Panc1 (cell line): ENCODE data around the gene MGAT4C. TPM values are rescaled to one million over a fixed set of nuclear protein-coding genes. Genes with fewer than 3 reads are reported as not detected.
"Not testable (repeated sequence)": the region's sequence is repeated elsewhere in the genome, so short reads cannot be mapped to it uniquely, and the experiment has no call there.

ENCODE experiments used
- ATAC-seq: fragments of 200-7000 bp; cut with Tn5 transposase; 2 replicates; pipeline ENCODE4 v1.9.1; 2020; ENCODE audit warnings: mild to moderate bottlenecking, moderate library complexity
- BruUV-seq: library from RNA; stranded (reverse); fragments of 400-500 nt; replicated peaks from 2 replicates; lab custom pipeline; 2021; lab: Mats Ljungman, UMichigan
- CTCF ChIA-PET: fragments of 300-600 bp; sonication (Branson Sonifier 250); formaldehyde crosslinking; loops from one replicate; lab custom pipeline; 2022; ENCODE audit warnings: antibody characterized with exemption; lab: Charles Lee
- POLR2A ChIA-PET: fragments of 300-600 bp; sonication (Branson Sonifier 250); formaldehyde crosslinking; loops from one replicate; lab custom pipeline; 2022; ENCODE audit warnings: antibody characterized with exemption; lab: Charles Lee
- DNase-seq: peaks from one replicate; pipeline ENCODE4 v3.0.0-alpha.2; 2010; ENCODE audit warnings: low read depth, low spot score
- H3K27ac ChIP-seq: 2 replicates; pipeline ENCODE4 v1.5.1; 2011; ENCODE audit warnings: mild to moderate bottlenecking, low read length, inconsistent platforms
- H3K27me3 ChIP-seq: fragments of 200-500 bp; sonication (Bioruptor generic); 2 replicates; pipeline ENCODE4 v1.6.0; 2014; ENCODE audit warnings: low read length, inconsistent platforms; ENCODE audit not compliant: control insufficient read depth, insufficient read depth
- H3K36me3 ChIP-seq: fragments of 200-500 bp; sonication (Bioruptor generic); 2 replicates; pipeline ENCODE4 v1.5.1; 2014; ENCODE audit warnings: inconsistent platforms, mild to moderate bottlenecking, low read length, moderate library complexity; ENCODE audit not compliant: control insufficient read depth, insufficient read depth
- H3K4me1 ChIP-seq: 2 replicates; pipeline ENCODE4 v1.5.1; 2011; ENCODE audit warnings: inconsistent platforms, mild to moderate bottlenecking, low read length, moderate library complexity; ENCODE audit not compliant: control insufficient read depth, insufficient read depth
- H3K4me3 ChIP-seq, 2 experiments: 2 replicates each; pipeline ENCODE4 v1.5.1; 2011 to 2012; ENCODE audit warnings: low read depth in 2 of 2, low read length in 2 of 2, mild to moderate bottlenecking in 2 of 2, inconsistent platforms in 1 of 2, moderate library complexity in 1 of 2
- H3K9me3 ChIP-seq: fragments of 200-500 bp; sonication (Bioruptor generic); 2 replicates; pipeline ENCODE4 v1.5.1; 2014; ENCODE audit warnings: low read depth, mild to moderate bottlenecking, inconsistent platforms, low read length, moderate library complexity; ENCODE audit not compliant: control insufficient read depth, insufficient read depth
- CTCF ChIP-seq: fragments of 450-650 bp; IDR thresholded peaks from 2 replicates; pipeline ENCODE4 v1.5.1; 2017; ENCODE audit warnings: mild to moderate bottlenecking
- POLR2AphosphoS5 ChIP-seq: IDR thresholded peaks from 2 replicates; pipeline ENCODE4 v1.6.1; 2012; ENCODE audit warnings: mild to moderate bottlenecking, low read depth, low read length, moderate library complexity
- REST ChIP-seq, 2 experiments: IDR thresholded peaks; 2 replicates each; pipeline ENCODE4 v1.6.1; 2011 to 2012; ENCODE audit warnings: low read depth in 2 of 2, control low read depth in 1 of 2, low read length in 1 of 2, mild to moderate bottlenecking in 1 of 2, moderate library complexity in 1 of 2; ENCODE audit not compliant: insufficient read depth in 1 of 2
- SIN3A ChIP-seq: IDR thresholded peaks from 2 replicates; pipeline ENCODE4 v1.6.1; 2012; ENCODE audit warnings: low read depth, mild to moderate bottlenecking, low read length, moderate library complexity, borderline replicate concordance; ENCODE audit not compliant: insufficient read depth
- TCF7L2 ChIP-seq: IDR thresholded peaks from 2 replicates; pipeline ENCODE4 v1.6.1; 2011; ENCODE audit warnings: mild to moderate bottlenecking, low read depth, low read length, inconsistent platforms
- in situ Hi-C: cut with HindIII; loops from 2 replicates; pipeline ENCODE4 v1.10.0; 2016; ENCODE audit warnings: low sequenced_read_pairs, low pct_unique_long_range_greater_than_20kb
- intact Hi-C: fragments of 100-400 bp; cut with micrococcal nuclease; formaldehyde crosslinking; loops from one replicate; pipeline ENCODE4 v1.10.0; 2022; ENCODE audit not compliant: unreplicated experiment
- total RNA-seq: library from RNA; stranded (reverse); gene quantifications from one replicate; pipeline ENCODE4 v1.2.1, GENCODE V29; 2021; ENCODE audit not compliant: unreplicated experiment

MGAT4C gene
- total RNA-seq, 1 experiment from 2014 or later = not detected

- in situ Hi-C loops (no loop called here), intact Hi-C loops (no loop called here)
- ChIA-PET CTCF (no interaction called here), POLR2A (no interaction called here)
- TF ChIP-seq SIN3A = no peak
- TF ChIP-seq TCF7L2 = no peak
- TF ChIP-seq REST (IDR thresholded peaks at IDR 0.05; ENCODE audit: insufficient read depth in 1 of 2, low read depth in 2 of 2, low read length in 1 of 2) = no peak
- TF ChIP-seq CTCF = no peak
- no peak for TF ChIP-seq POLR2AphosphoS5
- Histone ChIP-seq H3K27me3 (no peaks in the 10 kb centered on the region), H3K27ac (no peak overlapping the region), H3K9me3 (no peaks in the 10 kb centered on the region), H3K4me1 (no peaks in the 10 kb centered on the region), H3K36me3 (no peaks in the 10 kb centered on the region), H3K4me3 (no peak overlapping the region)
- no peak for DNase-seq
- no peak for ATAC-seq
- BruUV-seq = no TSS peak
Observed at GRCh38 chr12:86134561-86134960, 121.6 kb downstream of the MGAT4C start.

GRCh38 chr12:86126900-86127299 is 129.3 kb downstream of the MGAT4C start:
- BruUV-seq, ATAC-seq, intact Hi-C loops, H3K4me3 ChIP-seq, H3K27ac ChIP-seq, H3K36me3 ChIP-seq, H3K27me3 ChIP-seq, DNase-seq, POLR2A ChIA-PET, H3K4me1 ChIP-seq, in situ Hi-C loops, CTCF ChIA-PET, H3K9me3 ChIP-seq: not testable (repeated sequence)

DNA sequence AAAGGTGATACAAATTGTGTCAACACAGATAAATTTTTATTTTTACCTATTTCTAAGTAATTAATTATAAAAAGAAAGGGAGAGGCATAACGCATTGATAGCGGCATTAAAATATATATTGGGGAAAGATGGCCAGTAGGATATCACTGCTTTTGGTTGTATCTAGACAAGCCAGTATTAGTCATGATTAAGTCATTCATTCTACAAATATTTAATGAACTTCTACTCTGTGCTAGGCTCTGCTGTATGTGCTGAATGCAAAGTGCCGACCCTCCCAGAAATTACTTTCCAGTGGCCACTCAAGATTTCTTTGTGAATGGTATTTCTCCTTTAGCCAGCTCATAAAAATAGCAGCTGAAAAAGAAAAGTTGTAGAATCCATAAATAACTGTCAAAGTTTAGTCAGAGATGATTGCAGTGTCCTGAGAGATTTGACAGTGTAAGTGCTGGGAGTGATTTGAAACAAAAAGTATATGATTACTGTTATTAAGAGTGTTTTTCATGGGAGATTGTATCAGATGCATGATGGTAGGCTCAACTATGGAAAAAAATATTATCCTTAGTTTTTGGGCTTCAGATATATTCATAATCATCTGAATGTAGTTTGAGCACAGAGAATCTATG is 133.2 kb downstream of the MGAT4C start:
- Histone ChIP-seq H3K27me3 (no peaks in the 10 kb centered on the region), H3K9me3 (no peaks in the 10 kb centered on the region), H3K27ac (no peak overlapping the region), H3K4me3 (no peak overlapping the region), H3K36me3 (no peaks in the 10 kb centered on the region), H3K4me1 (no peaks in the 10 kb centered on the region)
- in situ Hi-C loops (no loop called here), intact Hi-C loops (no loop called here)
- BruUV-seq = no TSS peak
- POLR2A ChIA-PET = no interaction called here
- ATAC-seq (no peak), DNase-seq (no peak)
- CTCF ChIA-PET = no interaction called here
- TF ChIP-seq POLR2AphosphoS5 (no peak), REST (IDR thresholded peaks at IDR 0.05; ENCODE audit: insufficient read depth in 1 of 2, low read depth in 2 of 2, low read length in 1 of 2) (no peak), TCF7L2 (no peak), SIN3A (no peak), CTCF (no peak)
